ENCODE data around the gene CYBA.

- TF ChIP-seq POLR2A (IDR thresholded peaks at IDR 0.05) (no peak), CTCF (IDR thresholded peaks at IDR 0.05) (no peak)
These were observed 50.9 kb downstream of the CYBA start for GRCh38 chr16:88599825-88600538.

Measured in body of pancreas (tissue), 4 donors.